Skeletal muscle satellite cell (primary cell): Measurements from ENCODE around the gene EFEMP2.

Experiments used
- H3K27me3 ChIP-seq: 2 replicates; pipeline ENCODE4 v1.7.0; 2013; ENCODE audit warnings: low read length; ENCODE audit not compliant: control insufficient read depth, insufficient read depth
- H3K36me3 ChIP-seq: 2 replicates; pipeline ENCODE4 v1.7.0; 2013; ENCODE audit warnings: mild to moderate bottlenecking, control low read depth, low read length; ENCODE audit not compliant: insufficient read depth
- H3K4me1 ChIP-seq: 2 replicates; pipeline ENCODE4 v1.7.0; 2013; ENCODE audit warnings: low read length; ENCODE audit not compliant: control insufficient read depth, insufficient read depth
- H3K4me2 ChIP-seq: 2 replicates; pipeline ENCODE4 v1.7.0; 2013; ENCODE audit warnings: mild to moderate bottlenecking, low read length
- H3K4me3 ChIP-seq: 2 replicates; pipeline ENCODE4 v1.7.0; 2013; ENCODE audit warnings: low read length
- H3K9ac ChIP-seq: 2 replicates; pipeline ENCODE4 v1.7.0; 2013; ENCODE audit warnings: mild to moderate bottlenecking, low read depth, low read length, moderate library complexity
- H3K9me3 ChIP-seq: replicated peaks from 2 replicates; pipeline ENCODE4 v1.7.0; 2013; ENCODE audit warnings: mild to moderate bottlenecking, control low read depth, low read length

The EFEMP2 gene

DNA sequence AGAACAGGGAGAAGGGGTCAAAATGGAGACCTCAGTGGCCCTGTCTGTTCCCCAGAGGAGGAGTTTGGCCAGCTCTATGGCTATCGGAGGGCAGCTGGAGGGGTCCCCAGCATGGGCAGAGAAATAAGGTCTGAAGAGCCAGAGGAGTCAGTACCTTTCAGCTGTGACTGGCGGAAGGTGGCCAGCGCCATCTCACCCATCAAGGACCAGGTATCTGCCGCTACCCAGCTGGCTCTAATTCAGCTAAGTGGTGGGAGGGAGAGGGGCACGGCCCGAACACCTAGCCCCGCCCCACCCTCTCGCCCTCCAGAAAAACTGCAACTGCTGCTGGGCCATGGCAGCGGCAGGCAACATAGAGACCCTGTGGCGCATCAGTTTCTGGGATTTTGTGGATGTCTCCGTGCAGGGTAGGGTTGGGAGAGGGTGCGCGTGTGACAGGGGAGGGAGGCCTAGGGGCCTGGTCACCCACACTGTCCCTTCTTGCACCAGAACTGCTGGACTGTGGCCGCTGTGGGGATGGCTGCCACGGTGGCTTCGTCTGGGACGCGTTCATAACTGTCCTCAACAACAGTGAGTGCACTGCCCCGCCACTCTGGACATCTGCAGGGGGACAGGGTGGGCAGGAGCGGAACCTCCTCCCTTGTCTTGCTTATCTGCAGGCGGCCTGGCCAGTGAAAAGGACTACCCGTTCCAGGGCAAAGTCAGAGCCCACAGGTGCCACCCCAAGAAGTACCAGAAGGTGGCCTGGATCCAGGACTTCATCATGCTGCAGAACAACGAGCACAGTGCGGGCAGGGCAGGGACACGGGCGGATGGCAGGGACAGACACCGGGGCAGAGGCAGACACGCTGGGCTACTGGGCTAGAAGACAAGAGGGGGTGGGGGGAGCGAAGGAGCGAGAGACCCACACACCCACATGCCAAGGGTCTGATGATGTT, 9.8 kb upstream of the EFEMP2 start:
- H3K27me3 ChIP-seq: no peaks in the 10 kb centered on the region
- H3K9me3 ChIP-seq: no peaks in the 10 kb centered on the region
- peaks cover 47% of the 10 kb centered on the region for H3K36me3 ChIP-seq
- no peak overlapping the region for H3K4me3 ChIP-seq
- peaks cover 25% of the 10 kb centered on the region for H3K4me1 ChIP-seq
- no peak overlapping the region for H3K4me2 ChIP-seq
- H3K9ac ChIP-seq: no peak overlapping the region

DNA sequence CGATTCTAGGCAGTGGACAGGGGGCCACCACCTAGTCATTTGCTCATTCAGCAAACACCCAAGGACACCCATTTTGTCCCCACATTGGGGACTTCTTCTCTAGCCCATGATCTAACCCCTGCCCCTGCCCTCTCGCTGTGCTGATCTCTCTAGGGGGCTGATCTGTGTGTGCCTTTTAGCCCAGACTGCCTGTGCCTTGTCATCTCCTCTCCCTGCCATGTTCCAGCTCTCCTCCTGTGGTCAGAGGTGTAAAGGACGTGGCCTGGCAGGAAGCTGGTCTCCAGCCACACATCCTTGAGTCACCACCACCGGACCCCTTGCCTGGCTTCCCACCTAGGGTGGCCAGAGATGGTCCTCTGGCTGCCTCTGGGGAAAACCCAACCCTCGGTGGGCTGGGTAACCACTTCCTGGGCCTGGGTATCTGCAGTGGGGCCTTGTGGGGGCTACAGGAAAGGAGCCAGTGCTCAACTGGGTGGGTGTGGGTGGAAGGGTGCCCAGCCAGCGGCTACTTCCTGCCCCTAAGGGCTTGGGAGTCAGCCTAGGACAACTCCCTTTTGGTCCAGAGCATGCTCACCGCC, 8.3 kb upstream of the EFEMP2 start:
- H3K36me3 ChIP-seq: peaks cover 44% of the 10 kb centered on the region
- H3K9ac ChIP-seq: no peak overlapping the region
- H3K27me3 ChIP-seq: no peaks in the 10 kb centered on the region
- H3K9me3 ChIP-seq: no peaks in the 10 kb centered on the region
- no peak overlapping the region for H3K4me3 ChIP-seq
- no peak overlapping the region for H3K4me2 ChIP-seq
- H3K4me1 ChIP-seq: peaks cover 14% of the 10 kb centered on the region

DNA sequence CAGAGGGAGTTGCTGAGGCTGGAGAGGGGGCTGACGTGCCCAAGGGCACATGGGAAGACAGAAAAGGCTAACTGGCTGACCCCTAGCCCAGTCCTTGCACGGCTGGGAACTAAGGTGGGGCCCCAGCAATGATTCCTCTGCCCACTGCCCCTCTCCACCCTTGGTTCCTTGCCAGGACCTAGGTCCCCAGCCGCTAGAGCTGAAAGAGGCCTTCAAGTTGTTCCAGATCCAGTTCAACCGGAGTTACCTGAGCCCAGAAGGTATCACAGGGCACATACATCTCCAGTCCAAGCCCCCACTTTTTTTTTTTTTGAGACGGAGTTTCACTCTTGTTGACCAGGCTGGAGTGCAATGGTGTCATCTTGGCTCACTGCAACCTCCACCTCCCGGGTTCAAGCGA, 7.4 kb upstream of the EFEMP2 start:
- Histone ChIP-seq H3K4me1 (peaks cover 14% of the 10 kb centered on the region), H3K9ac (no peak overlapping the region), H3K27me3 (no peaks in the 10 kb centered on the region), H3K4me3 (no peak overlapping the region), H3K9me3 (no peaks in the 10 kb centered on the region), H3K4me2 (no peak overlapping the region), H3K36me3 (peaks cover 35% of the 10 kb centered on the region)

DNA sequence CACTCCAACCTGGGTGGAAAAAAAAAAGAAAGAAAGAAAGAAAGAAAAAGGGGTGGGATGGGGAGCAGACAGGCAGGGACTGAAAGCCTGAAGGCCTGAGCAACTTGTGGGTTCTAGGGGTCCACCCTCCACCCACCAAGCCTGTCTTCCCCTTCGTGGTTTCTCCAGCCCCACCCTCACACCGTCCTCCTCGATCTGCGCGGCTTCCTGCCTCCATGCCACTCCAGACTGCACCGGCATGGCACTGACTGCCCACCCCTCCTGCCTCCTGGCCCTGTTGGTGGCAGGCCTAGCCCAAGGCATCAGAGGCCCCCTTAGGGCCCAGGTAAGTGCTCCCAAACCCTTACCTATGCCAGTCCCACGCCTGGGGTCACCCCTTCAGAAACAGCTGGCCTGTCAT, 7.0 kb upstream of the EFEMP2 start, which contains the start of gene CTSW:
Gene CTSW, plus strand, starts transcription at position 221 of the 400 bp plus-strand sequence. Its CDS starts 18 bp downstream, at position 239.
- H3K4me1 ChIP-seq: peaks cover 10% of the 10 kb centered on the region
- H3K4me2 ChIP-seq: no peak within 1 kb of the TSS
- H3K36me3 ChIP-seq: peaks cover 32% of the 10 kb centered on the region
- no peak within 1 kb of the TSS for H3K4me3 ChIP-seq
- no peak within 1 kb of the TSS for H3K9ac ChIP-seq
- no peaks in the 10 kb centered on the region for H3K27me3 ChIP-seq
- H3K9me3 ChIP-seq: no peaks in the 10 kb centered on the region

DNA sequence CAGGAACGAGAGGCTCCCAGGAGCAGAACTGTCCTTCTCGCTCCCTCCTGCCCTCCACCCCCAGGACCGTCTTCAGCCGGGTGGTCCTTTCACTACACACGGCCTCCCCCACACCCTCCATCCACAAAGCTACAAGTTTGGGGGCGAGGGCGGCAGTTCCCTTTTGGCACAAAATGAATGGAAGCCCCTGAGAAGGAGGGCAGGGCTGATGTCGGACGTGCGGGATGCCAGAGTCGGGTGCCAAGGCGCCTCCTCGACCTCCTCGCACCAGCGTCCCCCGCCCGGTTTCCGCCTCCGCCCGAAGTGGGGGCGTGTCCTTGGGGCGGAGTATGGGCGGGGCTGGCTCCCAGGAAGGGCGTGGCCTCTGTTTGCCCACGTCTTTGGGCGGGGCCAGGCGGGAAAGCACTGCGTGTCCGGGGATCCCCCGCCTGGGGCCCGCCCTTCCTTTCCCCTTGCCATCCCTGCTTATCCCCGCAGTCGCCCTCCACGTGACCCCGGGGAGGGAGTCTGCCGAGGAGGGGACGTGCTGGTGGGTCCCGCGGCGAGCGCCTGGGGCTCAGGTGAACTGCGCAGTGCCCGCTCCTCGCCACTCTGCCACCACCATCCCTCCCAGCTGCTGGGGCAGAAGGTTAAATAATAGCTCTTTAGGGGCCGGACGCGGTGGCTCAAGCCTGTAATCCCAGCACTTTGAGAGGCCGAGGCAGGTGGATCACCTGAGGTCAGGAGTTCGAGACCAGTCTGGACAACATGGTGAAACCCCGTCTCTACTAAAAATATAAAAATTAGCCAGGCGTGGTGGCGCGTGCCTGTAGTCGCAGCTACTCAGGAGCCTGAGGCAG, 937 bp upstream of the EFEMP2 start:
- Histone ChIP-seq H3K4me3 (peak overlapping the region; percentile 81), H3K4me2 (peak overlapping the region; percentile 93), H3K27me3 (no peaks in the 10 kb centered on the region), H3K36me3 (peaks cover 27% of the 10 kb centered on the region), H3K9me3 (no peaks in the 10 kb centered on the region), H3K4me1 (peaks cover 26% of the 10 kb centered on the region), H3K9ac (peak overlapping the region; percentile 92)

DNA sequence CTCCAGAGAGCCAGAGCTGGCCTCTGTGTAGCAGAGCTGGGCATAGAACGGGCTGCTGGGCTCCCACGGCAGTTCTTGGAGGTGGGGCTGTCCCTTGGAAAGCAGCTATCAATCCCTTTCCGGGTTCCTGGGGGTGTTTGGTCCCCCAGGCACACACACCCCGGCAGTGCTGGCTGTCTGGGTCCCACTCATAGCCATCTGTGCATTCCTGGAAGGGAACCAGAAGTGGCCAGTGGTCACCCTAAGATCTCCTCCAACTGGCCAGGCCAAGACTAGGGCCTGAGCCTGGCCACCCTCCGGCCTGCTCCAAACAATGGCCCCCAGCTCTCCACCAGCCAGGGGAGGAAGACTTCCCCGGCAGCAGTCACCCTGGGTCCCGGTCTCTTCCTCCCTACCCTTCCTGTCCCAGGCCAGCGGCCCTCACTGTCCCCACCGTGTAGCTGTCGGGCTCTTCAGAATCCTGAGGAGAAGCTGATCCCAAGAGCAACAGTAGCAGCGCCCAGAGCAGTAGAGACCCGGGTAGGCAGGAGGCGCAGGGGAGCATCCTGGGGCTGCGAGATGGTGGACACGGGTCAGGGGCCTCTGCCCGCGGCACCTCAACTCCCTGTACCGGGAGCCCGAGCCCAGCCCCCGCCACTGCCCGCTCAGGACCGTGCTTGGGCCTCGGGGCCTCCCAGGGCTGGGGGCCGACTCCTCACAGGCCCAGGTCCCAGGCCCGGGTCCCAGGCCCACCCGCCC, 620 bp downstream of the EFEMP2 start:
- Histone ChIP-seq H3K27me3 (no peaks in the 10 kb centered on the region), H3K9me3 (no peaks in the 10 kb centered on the region), H3K4me2 (peak overlapping the region; percentile 93), H3K9ac (peak overlapping the region; percentile 92), H3K4me3 (peak overlapping the region; percentile 81), H3K4me1 (peaks cover 26% of the 10 kb centered on the region), H3K36me3 (peaks cover 43% of the 10 kb centered on the region)

DNA sequence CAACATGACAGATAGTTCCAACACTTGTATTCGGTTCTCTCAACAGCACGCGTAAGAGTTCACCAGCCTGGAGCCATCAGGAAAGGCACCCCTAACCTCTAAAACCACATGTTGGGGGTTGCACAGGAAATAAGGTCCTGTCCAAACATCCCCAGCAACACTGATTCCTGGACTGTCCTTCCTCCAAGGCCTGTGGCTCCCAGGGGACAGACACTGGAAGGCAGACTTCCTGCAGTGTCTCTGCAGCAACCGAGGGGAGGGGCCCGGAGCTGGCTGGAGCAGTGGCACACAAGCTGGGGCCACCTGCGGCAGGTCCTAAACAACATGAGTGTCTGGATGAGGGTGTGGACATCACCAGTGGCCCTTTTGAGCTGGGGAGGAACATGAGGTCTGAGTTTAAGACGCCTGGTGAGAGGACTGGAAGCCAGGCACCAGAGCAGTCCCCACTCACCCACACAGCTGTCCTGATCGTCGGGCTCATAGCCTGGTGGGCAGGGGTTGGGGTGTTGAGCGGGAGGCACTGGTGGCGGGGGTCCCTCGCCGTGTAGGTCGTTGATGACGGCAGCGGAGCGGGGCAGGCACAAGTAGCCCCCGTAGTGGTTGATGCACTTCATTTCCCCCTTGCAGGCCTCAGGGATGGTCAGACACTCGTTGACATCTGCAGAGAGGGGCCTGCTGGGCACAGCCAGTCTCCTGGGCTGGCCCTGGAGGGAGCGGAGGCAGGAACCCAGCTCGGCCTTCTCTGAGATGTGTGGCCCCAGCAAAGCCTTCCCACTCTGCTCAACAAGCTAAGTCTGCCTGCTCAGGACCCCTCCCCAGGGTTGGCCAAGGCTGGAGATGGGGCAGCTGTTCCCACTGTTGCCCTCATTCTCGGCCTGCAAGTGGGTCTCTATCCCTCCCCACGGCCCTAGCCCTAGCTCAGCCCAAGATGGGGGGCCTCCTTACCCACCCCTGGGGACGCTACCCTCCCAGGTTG, 1.6 kb downstream of the EFEMP2 start:
- Histone ChIP-seq H3K27me3 (no peaks in the 10 kb centered on the region), H3K4me1 (peaks cover 26% of the 10 kb centered on the region), H3K9me3 (no peaks in the 10 kb centered on the region), H3K9ac (peak overlapping the region; percentile 92), H3K36me3 (peaks cover 49% of the 10 kb centered on the region), H3K4me2 (peak overlapping the region; percentile 93), H3K4me3 (peak overlapping the region; percentile 81)

DNA sequence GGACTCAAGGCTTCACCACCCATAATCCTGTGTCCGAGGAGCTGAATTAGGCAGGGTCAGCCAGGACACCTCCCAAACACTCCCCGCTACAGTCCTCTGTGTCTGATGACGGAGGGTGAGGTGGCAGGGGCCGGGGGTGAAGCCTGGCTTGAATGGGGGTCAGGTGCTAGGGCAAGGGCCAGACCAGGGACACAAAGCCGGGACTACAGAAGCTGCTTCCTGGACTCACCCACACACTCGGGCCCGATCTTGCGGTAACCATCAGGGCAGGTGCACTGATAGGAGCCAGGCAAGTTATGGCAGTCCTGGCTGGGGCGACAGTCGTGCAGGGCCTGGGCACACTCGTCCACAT, 2.3 kb downstream of the EFEMP2 start:
- Histone ChIP-seq H3K4me1 (peaks cover 26% of the 10 kb centered on the region), H3K36me3 (peaks cover 56% of the 10 kb centered on the region), H3K9me3 (no peaks in the 10 kb centered on the region), H3K9ac (peak overlapping the region; percentile 92), H3K27me3 (no peaks in the 10 kb centered on the region), H3K4me2 (peak overlapping the region; percentile 93), H3K4me3 (no peak overlapping the region)

DNA sequence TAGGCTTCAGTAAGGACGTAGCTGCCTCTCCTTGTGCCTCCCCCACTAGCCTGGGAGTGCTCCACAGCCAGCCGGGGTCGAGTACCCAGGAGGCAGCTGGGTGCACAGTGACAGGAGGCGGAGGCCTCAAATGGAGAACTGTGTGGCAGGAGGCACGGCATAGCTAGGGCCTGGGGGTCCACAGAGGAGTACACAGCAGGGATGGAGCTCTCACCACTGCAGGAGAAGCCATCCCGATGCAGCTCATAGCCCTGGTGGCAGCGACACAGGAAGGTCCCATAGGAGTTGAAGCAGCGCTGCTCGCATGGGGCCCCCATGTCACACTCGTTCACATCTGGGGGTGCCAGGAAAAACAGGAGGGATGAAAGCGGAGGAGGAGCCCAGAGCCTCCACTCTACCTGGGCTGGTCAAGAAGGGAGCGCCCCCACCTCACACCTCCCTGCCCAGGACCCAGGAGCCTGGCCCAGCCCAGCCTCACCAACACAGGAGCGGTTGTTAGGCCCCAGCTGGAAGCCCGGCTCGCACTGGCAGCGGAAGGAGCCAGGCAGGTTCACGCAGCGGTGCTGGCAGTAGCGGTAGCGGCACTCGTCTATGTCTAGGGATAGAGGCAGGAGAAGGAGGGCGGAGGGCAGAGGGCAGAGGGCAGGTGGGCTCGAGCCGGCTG, 2.8 kb downstream of the EFEMP2 start:
- peaks cover 61% of the 10 kb centered on the region for H3K36me3 ChIP-seq
- H3K9ac ChIP-seq: no peak overlapping the region
- peaks cover 26% of the 10 kb centered on the region for H3K4me1 ChIP-seq

DNA sequence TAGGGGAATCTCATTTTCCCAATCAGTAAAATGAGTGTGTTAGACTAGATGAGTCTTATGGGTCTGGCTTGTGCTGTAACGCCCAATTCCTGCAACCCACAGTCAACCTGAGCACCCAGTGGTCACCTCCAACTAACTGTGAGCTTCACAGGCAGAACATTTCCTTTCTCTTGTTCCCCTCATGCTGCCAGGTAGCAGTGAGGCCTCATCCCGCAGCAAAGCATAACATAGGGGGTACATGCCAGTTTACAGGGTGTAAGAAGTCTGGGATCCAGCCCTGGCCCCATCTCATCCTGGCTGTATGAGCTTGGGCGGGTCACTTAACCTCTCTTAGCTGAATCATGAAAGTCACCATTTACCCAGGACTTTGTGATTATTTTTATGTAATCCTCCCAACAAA, 3.7 kb downstream of the EFEMP2 start:
- Histone ChIP-seq H3K4me2 (no peak overlapping the region), H3K9ac (no peak overlapping the region), H3K36me3 (peaks cover 70% of the 10 kb centered on the region), H3K9me3 (no peaks in the 10 kb centered on the region), H3K4me1 (peaks cover 26% of the 10 kb centered on the region), H3K27me3 (no peaks in the 10 kb centered on the region), H3K4me3 (no peak overlapping the region)

More for the DNA sequence above, 2.8 kb downstream of the EFEMP2 start:
- Histone ChIP-seq H3K27me3 (no peaks in the 10 kb centered on the region), H3K9me3 (no peaks in the 10 kb centered on the region), H3K4me3 (no peak overlapping the region), H3K4me2 (peak overlapping the region; percentile 93)
